Measurements from ENCODE around the gene AIDA.

- TF ChIP-seq CTCF (tag by site-specific recombination; IDR thresholded peaks at IDR 0.05) (no peak), ZNF658 (tag by site-specific recombination; IDR thresholded peaks at IDR 0.05) (no peak), ZBTB49 (tag by site-specific recombination; IDR thresholded peaks at IDR 0.05; ENCODE audit: low read depth) (no peak), ZNF24 (tag by site-specific recombination; IDR thresholded peaks at IDR 0.05) (no peak), ZBTB44 (tag by site-specific recombination; IDR thresholded peaks at IDR 0.05) (no peak), TCF7L2 (IDR thresholded peaks at IDR 0.05; ENCODE audit: borderline replicate concordance, low read depth, low read length) (no peak), ZNF202 (tag by site-specific recombination; IDR thresholded peaks at IDR 0.05; ENCODE audit: borderline replicate concordance) (no peak), ZNF211 (tag by site-specific recombination; IDR thresholded peaks at IDR 0.05; ENCODE audit: low read depth) (no peak), ZNF280D (tag by site-specific recombination; IDR thresholded peaks at IDR 0.05) (no peak), PBX3 (CRISPR knock-in tag; IDR thresholded peaks at IDR 0.05) (no peak), ZSCAN23 (tag by site-specific recombination; IDR thresholded peaks at IDR 0.05) (no peak), ZBTB21 (tag by site-specific recombination; IDR thresholded peaks at IDR 0.05) (no peak), ZNF140 (tag by site-specific recombination; IDR thresholded peaks at IDR 0.05) (no peak), ZSCAN30 (tag by site-specific recombination; IDR thresholded peaks at IDR 0.05) (no peak)
These were observed 88.8 kb downstream of the AIDA start for GRCh38 chr1:222623458-222623857.
